ENCODE measurements around the gene GDI2.

Gene GDI2

GRCh38 chr10:5776136-5776880, 36.9 kb downstream of the GDI2 start:
- Histone ChIP-seq H3K27me3 (ENCODE audit: control insufficient read depth in 1 of 2, insufficient read depth in 2 of 2, low read length in 2 of 2) (no peaks in the 10 kb centered on the region), H3K9ac (ENCODE audit: low read length) (no peak overlapping the region), H3K4me3 (ENCODE audit: low read depth in 1 of 2, low read length in 2 of 2) (no peak overlapping the region)

GRCh38 chr10:5775685-5776084, 37.5 kb downstream of the GDI2 start:
- peaks cover 23% of the 10 kb centered on the region for H3K4me1 ChIP-seq (ENCODE audit: insufficient read depth, low read length)
- no peak overlapping the region for H3K27ac ChIP-seq (ENCODE audit: low read depth, low read length)
- peaks cover 11% of the 10 kb centered on the region for H3K36me3 ChIP-seq (ENCODE audit: insufficient read depth, low read length)
- H3K9ac ChIP-seq (ENCODE audit: low read length) = no peak overlapping the region
- no peak overlapping the region for H3K4me3 ChIP-seq (ENCODE audit: low read depth in 1 of 2, low read length in 2 of 2)
- H3K9me3 ChIP-seq (ENCODE audit: low read length) = no peaks in the 10 kb centered on the region
- H3K27me3 ChIP-seq (ENCODE audit: control insufficient read depth in 1 of 2, insufficient read depth in 2 of 2, low read length in 2 of 2) = no peaks in the 10 kb centered on the region

More at GRCh38 chr10:5776136-5776880, 36.9 kb downstream of the GDI2 start:
- peaks cover 8% of the 10 kb centered on the region for H3K36me3 ChIP-seq (ENCODE audit: insufficient read depth, low read length)
- no peaks in the 10 kb centered on the region for H3K9me3 ChIP-seq (ENCODE audit: low read length)
- no peak overlapping the region for H3K27ac ChIP-seq (ENCODE audit: low read depth, low read length)
- peaks cover 23% of the 10 kb centered on the region for H3K4me1 ChIP-seq (ENCODE audit: insufficient read depth, low read length)

- no peak overlapping the region for H3K4me3 ChIP-seq (ENCODE audit: low read depth in 1 of 2, low read length in 2 of 2)
- H3K4me1 ChIP-seq (ENCODE audit: insufficient read depth, low read length) = peaks cover 23% of the 10 kb centered on the region
- H3K9ac ChIP-seq (ENCODE audit: low read length) = no peak overlapping the region
- no peak overlapping the region for H3K27ac ChIP-seq (ENCODE audit: low read depth, low read length)
- H3K9me3 ChIP-seq (ENCODE audit: low read length) = no peaks in the 10 kb centered on the region
- no peaks in the 10 kb centered on the region for H3K27me3 ChIP-seq (ENCODE audit: control insufficient read depth in 1 of 2, insufficient read depth in 2 of 2, low read length in 2 of 2)
- H3K36me3 ChIP-seq (ENCODE audit: insufficient read depth, low read length) = peaks cover 11% of the 10 kb centered on the region
Observed at GRCh38 chr10:5774987-5775620, 38.1 kb downstream of the GDI2 start.

- Histone ChIP-seq H3K27ac (ENCODE audit: low read depth, low read length) (no peak overlapping the region), H3K9me3 (ENCODE audit: low read length) (no peaks in the 10 kb centered on the region), H3K9ac (ENCODE audit: low read length) (no peak overlapping the region), H3K4me1 (ENCODE audit: insufficient read depth, low read length) (no peaks in the 10 kb centered on the region), H3K27me3 (ENCODE audit: control insufficient read depth in 1 of 2, insufficient read depth in 2 of 2, low read length in 2 of 2) (no peaks in the 10 kb centered on the region), H3K4me3 (ENCODE audit: low read depth in 1 of 2, low read length in 2 of 2) (no peak overlapping the region), H3K36me3 (ENCODE audit: insufficient read depth, low read length) (peaks cover 58% of the 10 kb centered on the region)
Observed at GRCh38 chr10:5766189-5766588, 47.0 kb downstream of the GDI2 start.

GRCh38 chr10:5765617-5766016, 47.6 kb downstream of the GDI2 start:
- Histone ChIP-seq H3K36me3 (ENCODE audit: insufficient read depth, low read length) (peaks cover 62% of the 10 kb centered on the region), H3K9me3 (ENCODE audit: low read length) (no peaks in the 10 kb centered on the region), H3K9ac (ENCODE audit: low read length) (no peak overlapping the region), H3K4me1 (ENCODE audit: insufficient read depth, low read length) (no peaks in the 10 kb centered on the region), H3K27ac (ENCODE audit: low read depth, low read length) (no peak overlapping the region), H3K4me3 (ENCODE audit: low read depth in 1 of 2, low read length in 2 of 2) (no peak overlapping the region), H3K27me3 (ENCODE audit: control insufficient read depth in 1 of 2, insufficient read depth in 2 of 2, low read length in 2 of 2) (no peaks in the 10 kb centered on the region)

- Histone ChIP-seq H3K9ac (ENCODE audit: low read length) (no peak overlapping the region), H3K4me3 (ENCODE audit: low read depth in 1 of 2, low read length in 2 of 2) (no peak overlapping the region), H3K4me1 (ENCODE audit: insufficient read depth, low read length) (no peaks in the 10 kb centered on the region), H3K27me3 (ENCODE audit: control insufficient read depth in 1 of 2, insufficient read depth in 2 of 2, low read length in 2 of 2) (no peaks in the 10 kb centered on the region), H3K27ac (ENCODE audit: low read depth, low read length) (no peak overlapping the region), H3K36me3 (ENCODE audit: insufficient read depth, low read length) (peaks cover 64% of the 10 kb centered on the region), H3K9me3 (ENCODE audit: low read length) (no peaks in the 10 kb centered on the region)
Observed at GRCh38 chr10:5764422-5765297, 48.6 kb downstream of the GDI2 start.

GRCh38 chr10:5762531-5762930, 50.7 kb downstream of the GDI2 start:
- H3K9me3 ChIP-seq (ENCODE audit: low read length) = no peaks in the 10 kb centered on the region
- H3K27ac ChIP-seq (ENCODE audit: low read depth, low read length) = no peak overlapping the region
- no peak overlapping the region for H3K9ac ChIP-seq (ENCODE audit: low read length)
- no peaks in the 10 kb centered on the region for H3K4me1 ChIP-seq (ENCODE audit: insufficient read depth, low read length)
- H3K36me3 ChIP-seq (ENCODE audit: insufficient read depth, low read length) = peaks cover 68% of the 10 kb centered on the region
- no peaks in the 10 kb centered on the region for H3K27me3 ChIP-seq (ENCODE audit: control insufficient read depth in 1 of 2, insufficient read depth in 2 of 2, low read length in 2 of 2)
- H3K4me3 ChIP-seq (ENCODE audit: low read depth in 1 of 2, low read length in 2 of 2) = no peak overlapping the region

- Histone ChIP-seq H3K4me1 (ENCODE audit: insufficient read depth, low read length) (no peaks in the 10 kb centered on the region), H3K9ac (ENCODE audit: low read length) (no peak overlapping the region), H3K4me3 (ENCODE audit: low read depth in 1 of 2, low read length in 2 of 2) (no peak overlapping the region), H3K27ac (ENCODE audit: low read depth, low read length) (no peak overlapping the region), H3K36me3 (ENCODE audit: insufficient read depth, low read length) (peaks cover 67% of the 10 kb centered on the region), H3K9me3 (ENCODE audit: low read length) (no peaks in the 10 kb centered on the region), H3K27me3 (ENCODE audit: control insufficient read depth in 1 of 2, insufficient read depth in 2 of 2, low read length in 2 of 2) (no peaks in the 10 kb centered on the region)
Observed at GRCh38 chr10:5761220-5761619, 52.0 kb downstream of the GDI2 start.

- H3K4me1 ChIP-seq (ENCODE audit: insufficient read depth, low read length) = no peaks in the 10 kb centered on the region
- no peak overlapping the region for H3K4me3 ChIP-seq (ENCODE audit: low read depth in 1 of 2, low read length in 2 of 2)
- H3K36me3 ChIP-seq (ENCODE audit: insufficient read depth, low read length) = peaks cover 60% of the 10 kb centered on the region
- no peaks in the 10 kb centered on the region for H3K27me3 ChIP-seq (ENCODE audit: control insufficient read depth in 1 of 2, insufficient read depth in 2 of 2, low read length in 2 of 2)
- H3K27ac ChIP-seq (ENCODE audit: low read depth, low read length) = no peak overlapping the region
- H3K9ac ChIP-seq (ENCODE audit: low read length) = no peak overlapping the region
- H3K9me3 ChIP-seq (ENCODE audit: low read length) = no peaks in the 10 kb centered on the region
Observed at GRCh38 chr10:5760515-5760914, 52.7 kb downstream of the GDI2 start.

- Histone ChIP-seq H3K4me1 (ENCODE audit: insufficient read depth, low read length) (no peaks in the 10 kb centered on the region), H3K9ac (ENCODE audit: low read length) (no peak overlapping the region), H3K27ac (ENCODE audit: low read depth, low read length) (no peak overlapping the region), H3K36me3 (ENCODE audit: insufficient read depth, low read length) (peaks cover 44% of the 10 kb centered on the region), H3K27me3 (ENCODE audit: control insufficient read depth in 1 of 2, insufficient read depth in 2 of 2, low read length in 2 of 2) (no peaks in the 10 kb centered on the region), H3K4me3 (ENCODE audit: low read depth in 1 of 2, low read length in 2 of 2) (no peak overlapping the region), H3K9me3 (ENCODE audit: low read length) (no peaks in the 10 kb centered on the region)
Observed at GRCh38 chr10:5758927-5759326, 54.3 kb downstream of the GDI2 start.

GRCh38 chr10:5757766-5758517, 55.3 kb downstream of the GDI2 start:
- no peaks in the 10 kb centered on the region for H3K27me3 ChIP-seq (ENCODE audit: control insufficient read depth in 1 of 2, insufficient read depth in 2 of 2, low read length in 2 of 2)
- no peaks in the 10 kb centered on the region for H3K9me3 ChIP-seq (ENCODE audit: low read length)
- H3K9ac ChIP-seq (ENCODE audit: low read length) = no peak overlapping the region
- peaks cover 42% of the 10 kb centered on the region for H3K36me3 ChIP-seq (ENCODE audit: insufficient read depth, low read length)
- H3K27ac ChIP-seq (ENCODE audit: low read depth, low read length) = no peak overlapping the region
- no peak overlapping the region for H3K4me3 ChIP-seq (ENCODE audit: low read depth in 1 of 2, low read length in 2 of 2)
- H3K4me1 ChIP-seq (ENCODE audit: insufficient read depth, low read length) = no peaks in the 10 kb centered on the region

Measured in muscle layer of colon (tissue), 2 donors.